ENCODE measurements around the gene ELOVL6.
"Not testable (repeated sequence)": the region's sequence is repeated elsewhere in the genome, so short reads cannot be mapped to it uniquely, and the experiment has no call there.

Gene ELOVL6

DNA sequence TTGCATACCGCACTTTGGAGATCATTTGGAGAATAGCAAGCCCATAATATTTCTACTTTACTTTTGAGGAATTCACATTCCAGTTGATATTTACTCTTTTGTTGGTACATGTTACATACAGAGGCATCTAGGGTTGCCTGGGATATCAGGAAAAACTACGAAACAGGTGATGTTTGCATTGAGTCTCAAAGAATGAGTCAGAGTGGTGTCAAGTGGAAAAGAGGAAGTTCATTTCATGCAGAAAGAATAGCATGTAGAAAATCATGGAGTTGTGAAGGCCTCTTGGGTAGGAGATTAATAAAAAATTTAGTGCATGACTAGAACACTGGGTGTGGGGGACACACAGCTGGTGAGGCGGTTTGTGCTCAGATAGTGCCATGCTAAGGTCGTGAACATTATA, 33.5 kb upstream of the ELOVL6 start:
- no peak overlapping the region for H3K27ac ChIP-seq
- no peaks in the 10 kb centered on the region for H3K27me3 ChIP-seq
- TF ChIP-seq, protein P1, sequence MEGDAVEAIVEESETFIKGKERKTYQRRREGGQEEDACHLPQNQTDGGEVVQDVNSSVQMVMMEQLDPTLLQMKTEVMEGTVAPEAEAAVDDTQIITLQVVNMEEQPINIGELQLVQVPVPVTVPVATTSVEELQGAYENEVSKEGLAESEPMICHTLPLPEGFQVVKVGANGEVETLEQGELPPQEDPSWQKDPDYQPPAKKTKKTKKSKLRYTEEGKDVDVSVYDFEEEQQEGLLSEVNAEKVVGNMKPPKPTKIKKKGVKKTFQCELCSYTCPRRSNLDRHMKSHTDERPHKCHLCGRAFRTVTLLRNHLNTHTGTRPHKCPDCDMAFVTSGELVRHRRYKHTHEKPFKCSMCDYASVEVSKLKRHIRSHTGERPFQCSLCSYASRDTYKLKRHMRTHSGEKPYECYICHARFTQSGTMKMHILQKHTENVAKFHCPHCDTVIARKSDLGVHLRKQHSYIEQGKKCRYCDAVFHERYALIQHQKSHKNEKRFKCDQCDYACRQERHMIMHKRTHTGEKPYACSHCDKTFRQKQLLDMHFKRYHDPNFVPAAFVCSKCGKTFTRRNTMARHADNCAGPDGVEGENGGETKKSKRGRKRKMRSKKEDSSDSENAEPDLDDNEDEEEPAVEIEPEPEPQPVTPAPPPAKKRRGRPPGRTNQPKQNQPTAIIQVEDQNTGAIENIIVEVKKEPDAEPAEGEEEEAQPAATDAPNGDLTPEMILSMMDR (IDR thresholded peaks at IDR 0.05), result no peak

DNA sequence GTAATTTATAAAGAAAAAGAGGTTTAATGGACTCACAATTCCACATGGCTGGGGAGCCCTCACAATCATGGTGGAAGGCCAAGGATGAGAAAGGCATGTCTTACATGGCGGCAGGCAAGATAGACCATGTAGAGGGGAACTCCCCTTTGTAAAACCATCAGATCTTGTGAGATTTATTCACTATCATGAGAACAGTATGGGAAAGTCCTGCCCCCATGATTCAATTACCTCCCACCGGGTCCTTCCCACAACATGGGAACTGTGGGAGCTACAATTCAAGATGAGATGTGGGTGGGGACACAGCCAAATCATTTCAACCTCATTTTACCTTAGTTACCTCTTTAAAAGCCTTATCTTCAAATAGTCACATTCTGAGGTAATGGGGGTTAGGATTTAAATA, 30.9 kb upstream of the ELOVL6 start:
- H3K9me3 ChIP-seq, result no peaks in the 10 kb centered on the region
- no peaks in the 10 kb centered on the region for H3K36me3 ChIP-seq
- H3K27me3 ChIP-seq, result no peaks in the 10 kb centered on the region
- TF ChIP-seq, protein P1 (IDR thresholded peaks at IDR 0.05), result no peak
- H3K4me1 ChIP-seq (ENCODE audit: control insufficient read depth in 1 of 2, insufficient read depth in 1 of 2, low read depth in 1 of 2, low read length in 1 of 2), result no peaks in the 10 kb centered on the region
- no peak overlapping the region for H3K4me3 ChIP-seq (ENCODE audit: low read depth in 1 of 2, low read length in 1 of 2)
- H3K27ac ChIP-seq, result no peak overlapping the region

More for the DNA sequence above, 33.5 kb upstream of the ELOVL6 start:
- Histone ChIP-seq H3K4me3 (ENCODE audit: low read depth in 1 of 2, low read length in 1 of 2) (no peak overlapping the region), H3K36me3 (no peaks in the 10 kb centered on the region), H3K9me3 (no peaks in the 10 kb centered on the region), H3K4me1 (ENCODE audit: control insufficient read depth in 1 of 2, insufficient read depth in 1 of 2, low read depth in 1 of 2, low read length in 1 of 2) (no peaks in the 10 kb centered on the region)

- Histone ChIP-seq H3K36me3 (no peaks in the 10 kb centered on the region), H3K27me3 (no peaks in the 10 kb centered on the region), H3K9me3 (no peaks in the 10 kb centered on the region), H3K4me3 (ENCODE audit: low read depth in 1 of 2, low read length in 1 of 2) (no peak overlapping the region), H3K4me1 (ENCODE audit: control insufficient read depth in 1 of 2, insufficient read depth in 1 of 2, low read depth in 1 of 2, low read length in 1 of 2) (no peaks in the 10 kb centered on the region), H3K27ac (no peak overlapping the region)
- TF ChIP-seq, protein P1 (IDR thresholded peaks at IDR 0.05), result no peak
These were observed 26.4 kb upstream of the ELOVL6 start for GRCh38 chr4:110224812-110225211.

- TF ChIP-seq, protein P1 (IDR thresholded peaks at IDR 0.05), result no peak
These were observed 25.7 kb upstream of the ELOVL6 start for GRCh38 chr4:110224142-110224541.

DNA sequence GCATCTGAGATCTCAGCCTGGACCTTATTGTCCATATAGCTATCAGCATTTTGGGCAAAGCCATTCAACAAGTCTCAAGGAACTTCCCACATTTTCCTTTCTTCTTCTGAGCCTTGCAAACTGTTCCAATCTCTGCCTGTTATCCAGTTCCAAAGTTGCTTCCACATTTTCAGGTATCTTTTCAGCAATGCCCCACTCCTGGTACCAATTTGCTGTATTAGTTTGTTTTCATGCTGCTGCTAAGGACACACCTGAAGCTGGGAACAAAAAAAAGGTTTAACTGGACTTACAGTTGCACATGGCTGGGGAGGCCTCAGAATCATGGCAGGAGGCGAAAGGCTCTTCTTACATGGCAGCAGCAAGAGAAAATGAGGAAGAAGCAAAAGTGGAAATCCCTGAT, 20.5 kb upstream of the ELOVL6 start:
- H3K4me3 ChIP-seq (ENCODE audit: low read depth in 1 of 2, low read length in 1 of 2); H3K36me3 ChIP-seq; H3K27ac ChIP-seq; H3K9me3 ChIP-seq; H3K4me1 ChIP-seq (ENCODE audit: control insufficient read depth in 1 of 2, insufficient read depth in 1 of 2, low read depth in 1 of 2, low read length in 1 of 2); H3K27me3 ChIP-seq: not testable (repeated sequence)

More at GRCh38 chr4:110224142-110224541, 25.7 kb upstream of the ELOVL6 start:
- Histone ChIP-seq H3K4me3 (ENCODE audit: low read depth in 1 of 2, low read length in 1 of 2) (no peak overlapping the region), H3K4me1 (ENCODE audit: control insufficient read depth in 1 of 2, insufficient read depth in 1 of 2, low read depth in 1 of 2, low read length in 1 of 2) (no peaks in the 10 kb centered on the region), H3K27ac (no peak overlapping the region), H3K27me3 (no peaks in the 10 kb centered on the region), H3K36me3 (no peaks in the 10 kb centered on the region), H3K9me3 (no peaks in the 10 kb centered on the region)

DNA sequence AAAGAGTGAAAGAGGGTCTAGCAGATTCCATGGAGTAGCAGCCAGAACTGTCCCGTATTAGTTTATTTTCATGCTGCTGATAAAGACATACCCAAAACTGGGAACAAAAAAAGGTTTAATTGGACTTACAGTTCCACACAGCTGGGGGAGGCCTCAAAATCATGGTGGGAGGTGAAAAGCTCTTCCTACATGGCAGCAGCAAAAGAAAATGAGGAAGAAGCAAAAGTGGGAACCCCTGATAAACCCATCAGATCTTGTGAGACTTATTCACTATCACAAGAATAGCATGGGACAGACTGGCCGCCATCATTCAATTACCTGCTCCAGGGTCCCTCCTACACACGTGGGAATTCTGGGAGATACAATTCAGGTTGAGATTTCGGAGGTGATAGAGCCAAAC, 18.8 kb upstream of the ELOVL6 start:
- H3K4me3 ChIP-seq (ENCODE audit: low read depth in 1 of 2, low read length in 1 of 2); H3K4me1 ChIP-seq (ENCODE audit: control insufficient read depth in 1 of 2, insufficient read depth in 1 of 2, low read depth in 1 of 2, low read length in 1 of 2); H3K27ac ChIP-seq; H3K27me3 ChIP-seq; H3K36me3 ChIP-seq; H3K9me3 ChIP-seq: not testable (repeated sequence)

GRCh38 chr4:110216129-110216528, 17.7 kb upstream of the ELOVL6 start:
- H3K9me3 ChIP-seq, result no peaks in the 10 kb centered on the region
- no peak overlapping the region for H3K27ac ChIP-seq
- TF ChIP-seq, protein P1 (IDR thresholded peaks at IDR 0.05), result no peak
- H3K4me1 ChIP-seq (ENCODE audit: control insufficient read depth in 1 of 2, insufficient read depth in 1 of 2, low read depth in 1 of 2, low read length in 1 of 2), result no peaks in the 10 kb centered on the region
- H3K4me3 ChIP-seq (ENCODE audit: low read depth in 1 of 2, low read length in 1 of 2), result no peak overlapping the region
- no peaks in the 10 kb centered on the region for H3K36me3 ChIP-seq
- H3K27me3 ChIP-seq, result no peaks in the 10 kb centered on the region

All from neutrophil (primary cell).